IMR-90 (cell line): ENCODE data around the gene PGD.

Experiments used
- BHLHE40 ChIP-seq: fragments of 150-350 bp; IDR thresholded peaks from 2 replicates; pipeline ENCODE4 v1.6.1; 2016; ENCODE audit warnings: mild to moderate bottlenecking, low read depth, low read length
- CEBPB ChIP-seq: IDR thresholded peaks from 2 replicates; pipeline ENCODE4 v1.6.1; 2012; ENCODE audit warnings: low read depth, low read length, improper control_type of control experiment
- CTCF ChIP-seq: conservative IDR thresholded peaks from 2 replicates; pipeline ENCODE4 v1.5.1; 2012; ENCODE audit warnings: mild to moderate bottlenecking, low read depth, low read length, improper control_type of control experiment
- ELK1 ChIP-seq: fragments of 150-350 bp; IDR thresholded peaks from 2 replicates; pipeline ENCODE4 v1.6.1; 2016; ENCODE audit warnings: low read depth, mild to moderate bottlenecking, low read length, moderate library complexity, borderline replicate concordance
- FOS ChIP-seq: fragments of 150-350 bp; IDR thresholded peaks from 2 replicates; pipeline ENCODE4 v1.6.1; 2016; ENCODE audit warnings: low read depth, low read length
- MAFK ChIP-seq: IDR thresholded peaks from 2 replicates; pipeline ENCODE4 v1.6.1; 2012; ENCODE audit warnings: low read depth, low read length, improper control_type of control experiment
- MAZ ChIP-seq: IDR thresholded peaks from 2 replicates; pipeline ENCODE4 v1.6.1; 2012; ENCODE audit warnings: low read depth, mild to moderate bottlenecking, low read length, improper control_type of control experiment, moderate library complexity, borderline replicate concordance
- MXI1 ChIP-seq: IDR thresholded peaks from 2 replicates; pipeline ENCODE4 v1.6.1; 2012; ENCODE audit warnings: low read depth, mild to moderate bottlenecking, low read length, moderate library complexity, borderline replicate concordance
- NFE2L2 ChIP-seq: fragments of 150-350 bp; IDR thresholded peaks from 2 replicates; pipeline ENCODE4 v1.6.1; 2016; ENCODE audit warnings: low read depth, mild to moderate bottlenecking, low read length
- POLR2A ChIP-seq: IDR thresholded peaks from 2 replicates; pipeline ENCODE4 v1.6.1; 2012; ENCODE audit warnings: mild to moderate bottlenecking, low read depth, low read length
- RAD21 ChIP-seq: IDR thresholded peaks from 2 replicates; pipeline ENCODE4 v1.6.1; 2012; ENCODE audit warnings: low read length, improper control_type of control experiment
- RFX5 ChIP-seq: IDR thresholded peaks from 2 replicates; pipeline ENCODE4 v1.8.0; 2012; ENCODE audit warnings: low read depth, mild to moderate bottlenecking, low read length, moderate library complexity
- SMC3 ChIP-seq: fragments of 150-350 bp; IDR thresholded peaks from 2 replicates; pipeline ENCODE4 v1.6.1; 2016; ENCODE audit warnings: low read depth, mild to moderate bottlenecking, antibody characterized with exemption, low read length, moderate library complexity
- TF ChIP-seq, protein P1 (sequence below): fragments of 150-350 bp; IDR thresholded peaks from 2 replicates; pipeline ENCODE4 v1.6.1; 2017; ENCODE audit warnings: mild to moderate bottlenecking, antibody characterized with exemption, low read length, low read depth

DNA sequence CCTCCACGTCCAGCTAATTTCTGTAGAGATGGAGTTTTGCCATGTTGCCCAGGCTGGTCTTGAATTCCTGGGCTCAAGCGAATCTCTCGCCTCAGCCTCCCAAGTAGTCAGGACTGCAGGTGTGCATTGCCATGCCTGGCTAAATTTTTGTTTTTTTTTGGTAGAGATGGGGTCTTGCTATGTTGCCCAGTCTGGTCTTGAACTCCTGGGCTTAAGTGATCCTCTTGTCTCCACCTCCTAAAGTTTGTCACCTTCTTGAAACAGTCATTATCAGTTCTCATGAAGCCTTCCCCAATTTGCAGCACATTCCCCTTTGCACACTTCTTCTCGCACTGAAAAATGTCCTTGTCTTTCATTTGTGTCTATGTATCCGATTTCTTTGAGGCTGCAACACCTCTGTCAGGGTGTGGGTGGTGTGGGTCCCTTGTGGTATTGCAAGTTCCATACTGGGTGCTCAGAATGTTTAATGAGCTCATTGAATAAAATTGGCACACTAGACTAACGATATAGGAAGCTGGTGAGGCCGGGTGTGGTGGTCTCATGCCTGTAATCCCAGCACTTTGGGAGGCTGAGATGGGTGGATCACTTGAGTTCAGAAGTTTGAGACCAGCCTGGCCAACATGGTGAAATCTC is 48.0 kb downstream of the PGD start:
- TF ChIP-seq BHLHE40 (no peak), POLR2A (no peak), MXI1 (no peak), CEBPB (no peak), CTCF (no peak), ELK1 (no peak), MAFK (no peak), FOS (no peak), MAZ (no peak), SMC3 (no peak), RFX5 (no peak), RAD21 (no peak), NFE2L2 (no peak)
- TF ChIP-seq, protein P1, sequence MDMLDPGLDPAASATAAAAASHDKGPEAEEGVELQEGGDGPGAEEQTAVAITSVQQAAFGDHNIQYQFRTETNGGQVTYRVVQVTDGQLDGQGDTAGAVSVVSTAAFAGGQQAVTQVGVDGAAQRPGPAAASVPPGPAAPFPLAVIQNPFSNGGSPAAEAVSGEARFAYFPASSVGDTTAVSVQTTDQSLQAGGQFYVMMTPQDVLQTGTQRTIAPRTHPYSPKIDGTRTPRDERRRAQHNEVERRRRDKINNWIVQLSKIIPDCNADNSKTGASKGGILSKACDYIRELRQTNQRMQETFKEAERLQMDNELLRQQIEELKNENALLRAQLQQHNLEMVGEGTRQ: no peak
